GM18873 (cell line): Measurements from ENCODE around the gene SRGAP2C.
A peak's percentile ranks its signal among the peaks of the same experiment; 100 is the strongest.
"Not testable (repeated sequence)": the region's sequence is repeated elsewhere in the genome, so short reads cannot be mapped to it uniquely, and the experiment has no call there.

Source experiments
- ATAC-seq: cut with Tn5 transposase; IDR thresholded peaks from one replicate; pipeline ENCODE4 v1.9.1; 2021; ENCODE audit warnings: mild to moderate bottlenecking, moderate library complexity, moderate number of reproducible peaks; ENCODE audit not compliant: unreplicated experiment, low FRiP score

The SRGAP2C gene

GRCh38 chr1:121185140-121185708 is 449 bp downstream of the SRGAP2C start:
- not testable (repeated sequence) for ATAC-seq

DNA sequence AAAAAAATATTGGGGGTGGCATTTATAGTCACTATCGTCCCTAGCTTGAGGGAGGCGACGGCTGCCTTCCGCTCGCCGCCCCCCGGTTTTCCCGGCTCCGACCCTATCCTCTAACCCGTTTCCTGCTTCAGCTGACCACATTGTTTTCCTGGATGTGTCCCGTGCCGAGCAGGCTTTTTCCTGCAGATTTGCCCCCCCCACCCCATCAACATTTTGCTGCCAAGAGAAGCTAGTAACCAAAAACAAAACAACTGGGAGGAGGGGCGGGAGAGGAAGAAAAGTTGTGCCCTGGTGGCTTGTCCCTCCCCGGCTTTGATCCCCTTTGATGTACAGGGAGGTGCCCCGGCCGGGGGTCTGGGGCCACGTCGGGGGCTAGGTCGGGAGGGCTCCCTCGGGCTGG is 1.4 kb downstream of the SRGAP2C start:
- not testable (repeated sequence) for ATAC-seq

DNA sequence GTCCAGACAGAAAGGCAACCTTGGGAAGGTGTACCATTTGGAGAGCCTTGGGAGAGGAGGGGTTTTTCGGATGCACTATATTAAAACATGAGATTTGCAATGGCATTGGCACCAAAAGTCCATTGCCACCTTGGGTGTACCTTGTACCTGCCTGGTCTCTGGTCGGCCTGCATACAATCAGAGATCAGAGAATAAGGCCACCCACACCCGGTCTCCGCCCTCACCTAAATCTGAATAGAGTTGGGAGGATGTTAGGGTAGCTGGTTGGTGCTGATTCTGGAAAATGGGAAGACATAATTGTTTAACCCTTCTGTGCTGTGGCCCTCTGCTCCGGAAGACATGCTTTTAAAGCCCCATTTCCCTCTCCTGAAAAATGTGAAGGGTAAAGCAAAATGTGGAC is 3.1 kb downstream of the SRGAP2C start:
- ATAC-seq = not testable (repeated sequence)

GRCh38 chr1:121192512-121192911 is 7.7 kb downstream of the SRGAP2C start:
- ATAC-seq = not testable (repeated sequence)

- ATAC-seq = not testable (repeated sequence)
These were observed 12.5 kb downstream of the SRGAP2C start for GRCh38 chr1:121197095-121197882.

DNA sequence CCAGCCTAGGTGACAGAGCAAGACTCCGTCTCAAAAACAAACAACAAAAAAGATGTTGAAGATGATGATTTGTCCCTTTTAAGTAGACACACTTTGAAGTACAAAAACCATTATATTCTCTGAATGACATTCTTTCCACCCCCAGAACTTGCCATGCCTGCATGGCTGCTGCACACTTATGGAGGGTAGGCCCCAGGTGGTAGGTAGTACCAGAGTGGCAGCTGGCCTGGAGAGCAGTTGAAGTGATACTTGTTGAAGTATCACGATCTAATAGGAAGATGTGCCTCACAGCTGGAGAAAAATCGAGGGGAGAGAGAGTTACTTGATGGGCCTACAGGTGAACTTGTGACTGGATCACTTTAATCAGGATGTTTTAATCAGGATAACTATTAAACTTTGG is 15.0 kb downstream of the SRGAP2C start:
- ATAC-seq = not testable (repeated sequence)

GRCh38 chr1:121200232-121200631 is 15.5 kb downstream of the SRGAP2C start:
- not testable (repeated sequence) for ATAC-seq

GRCh38 chr1:121200985-121201981 is 16.5 kb downstream of the SRGAP2C start:
- ATAC-seq = not testable (repeated sequence)

DNA sequence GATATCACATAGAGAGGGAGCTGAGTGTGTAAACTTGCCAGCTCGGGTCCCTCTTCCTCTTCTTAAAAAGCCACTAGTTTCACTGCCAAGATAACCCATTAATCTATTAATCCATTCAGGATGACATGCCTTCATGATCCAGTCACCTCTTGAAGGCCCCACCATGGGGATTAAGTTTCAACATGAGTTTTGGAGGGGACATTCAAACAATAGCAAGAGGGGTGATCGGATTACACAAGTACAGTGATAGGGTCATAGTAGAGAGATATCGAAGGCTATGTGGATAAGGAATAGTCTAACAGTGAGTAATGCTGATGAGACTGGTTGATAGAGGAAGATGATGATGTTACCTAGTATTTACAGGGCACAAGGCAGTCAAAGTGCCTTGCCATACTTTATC is 18.2 kb downstream of the SRGAP2C start:
- ATAC-seq = not testable (repeated sequence)

GRCh38 chr1:121205786-121206711 is 21.3 kb downstream of the SRGAP2C start:
- ATAC-seq = not testable (repeated sequence)

DNA sequence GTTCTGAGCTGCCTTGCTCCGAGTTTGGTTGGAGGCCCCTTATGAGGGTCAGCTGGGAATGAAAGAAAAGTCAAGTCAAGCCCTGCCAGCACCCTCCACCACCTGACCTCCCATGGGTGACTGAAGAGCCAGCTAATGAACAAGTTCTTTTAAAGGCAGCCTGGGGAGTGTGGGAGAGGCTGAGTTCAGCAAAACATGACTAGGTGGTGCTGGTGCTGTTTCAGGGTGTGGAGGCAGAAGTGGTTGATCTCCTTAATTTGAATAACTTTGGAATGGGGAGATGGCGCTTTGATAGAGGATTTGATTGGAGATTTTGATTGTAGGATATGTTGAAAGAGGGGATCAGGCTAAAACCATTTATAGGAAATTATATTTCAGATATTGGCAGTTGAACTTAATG is 22.6 kb downstream of the SRGAP2C start:
- not testable (repeated sequence) for ATAC-seq

DNA sequence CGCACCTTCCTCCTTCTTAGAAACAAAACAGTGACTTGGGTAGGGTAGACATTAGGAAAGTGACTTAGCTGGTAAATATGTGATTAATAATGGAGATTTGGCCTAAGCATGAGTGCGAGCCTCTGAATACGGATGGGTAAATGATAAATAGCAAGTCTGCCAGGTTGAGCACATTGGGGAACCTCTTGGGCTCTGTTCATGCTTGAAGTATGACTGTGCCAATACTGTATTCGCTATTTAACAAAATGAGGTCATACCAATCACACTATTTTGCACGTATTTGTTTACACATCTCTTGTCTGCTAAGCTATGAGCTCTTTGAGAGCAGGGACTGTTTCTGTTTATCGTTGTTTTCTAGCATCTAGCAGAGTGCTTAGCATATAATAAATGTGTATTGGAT is 23.6 kb downstream of the SRGAP2C start:
- ATAC-seq = not testable (repeated sequence)

- ATAC-seq = not testable (repeated sequence)
These were observed 26.0 kb downstream of the SRGAP2C start for GRCh38 chr1:121210778-121211177.

DNA sequence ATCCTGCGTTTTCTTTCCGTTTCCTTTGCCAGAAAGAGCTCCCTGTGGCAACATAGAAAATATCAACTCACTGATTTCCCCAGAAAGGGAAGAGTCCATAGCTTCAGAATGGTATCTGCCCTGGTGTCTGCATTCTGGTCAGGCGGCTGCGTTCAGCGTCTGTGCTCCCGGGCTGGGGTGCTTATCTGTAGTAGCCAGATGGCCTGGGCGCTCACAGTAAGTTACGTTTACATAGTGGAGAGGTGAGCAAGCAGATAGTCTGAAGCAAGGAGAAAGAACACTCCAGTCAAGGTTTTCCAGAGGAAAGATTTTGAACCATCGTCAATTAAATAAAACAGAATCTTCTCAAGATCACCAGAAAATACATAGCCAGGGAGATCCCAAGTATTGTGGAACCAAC is 28.7 kb downstream of the SRGAP2C start:
- ATAC-seq = not testable (repeated sequence)

GRCh38 chr1:121214544-121215156 is 29.9 kb downstream of the SRGAP2C start:
- not testable (repeated sequence) for ATAC-seq

- ATAC-seq = not testable (repeated sequence)
These were observed 31.1 kb downstream of the SRGAP2C start for GRCh38 chr1:121215699-121216417.

GRCh38 chr1:121216676-121217075 is 31.9 kb downstream of the SRGAP2C start:
- not testable (repeated sequence) for ATAC-seq

- ATAC-seq = peak; percentile 40
These were observed 37.0 kb downstream of the SRGAP2C start for GRCh38 chr1:121221770-121222169.
